Endothelial cell of umbilical vein (primary cell): Measurements from ENCODE around the gene MS4A10. TPM values are rescaled to one million over a fixed set of nuclear protein-coding genes. Genes with fewer than 3 reads are reported as not detected.

ENCODE experiments used
- BruUV-seq: library from RNA; stranded (reverse); fragments of 400-500 nt; replicated peaks from 2 replicates; lab custom pipeline; 2021; lab: Mats Ljungman, UMichigan
- CTCF ChIA-PET: fragments of 300-600, 350-600 bp; sonication (Branson Sonifier 250); formaldehyde crosslinking; loops from one replicate; lab custom pipeline; 2021; ENCODE audit warnings: antibody characterized with exemption, inconsistent platforms; lab: Charles Lee
- POLR2A ChIA-PET: fragments of 300-600, 350-600 bp; sonication (Branson Sonifier 250); formaldehyde crosslinking; loops from one replicate; lab custom pipeline; 2021; ENCODE audit warnings: antibody characterized with exemption, inconsistent platforms; lab: Charles Lee
- DNase-seq: peaks from one replicate; pipeline ENCODE4 v3.0.0-alpha.2; 2011; ENCODE audit warnings: low read depth, low spot score
- FAIRE-seq: peaks from 2 replicates; lab custom pipeline; 2011; peaks lifted over from hg19 to GRCh38; lab: Jason Lieb, UNC
- H2AFZ ChIP-seq: 2 replicates; pipeline ENCODE4 v1.6.0; 2012; ENCODE audit warnings: low read depth, low read length, control low read depth, inconsistent platforms
- H3K27ac ChIP-seq: 2 replicates; pipeline ENCODE4 v1.5.1; 2011; ENCODE audit warnings: low read depth, mild to moderate bottlenecking, control low read depth, low read length, moderate library complexity; ENCODE audit not compliant: insufficient read depth
- H3K27me3 ChIP-seq, 2 experiments: 2 replicates each; pipeline versions ENCODE4 v1.6.0 to v1.6.1; 2011; ENCODE audit warnings: low read length in 2 of 2, mixed read lengths in 1 of 2; ENCODE audit not compliant: control insufficient read depth in 2 of 2, insufficient read depth in 2 of 2
- H3K36me3 ChIP-seq, 2 experiments: 2 replicates in 1 of 2; 3 replicates in 1 of 2; pipeline ENCODE4 v1.5.1; 2011; ENCODE audit warnings: low read length in 2 of 2, mild to moderate bottlenecking in 1 of 2, moderate library complexity in 1 of 2; ENCODE audit not compliant: control insufficient read depth in 2 of 2, insufficient read depth in 2 of 2; ENCODE audit errors: extremely low read depth in 1 of 2
- H3K4me1 ChIP-seq: 3 replicates; pipeline ENCODE4 v1.5.1; 2011; ENCODE audit warnings: mild to moderate bottlenecking, low read length; ENCODE audit not compliant: control insufficient read depth, insufficient read depth; ENCODE audit errors: extremely low read depth
- H3K4me2 ChIP-seq: 2 replicates; pipeline ENCODE4 v1.6.1; 2011; ENCODE audit warnings: low read length, control low read depth, mixed read lengths; ENCODE audit not compliant: insufficient read depth
- H3K4me3 ChIP-seq, 3 experiments: fragments of 200-600 bp in 1 of 3; sonication (generic), shearing (Covaris generic) in 1 of 3; replicated peaks in 1 of 3; 2 replicates each; pipeline ENCODE4 v1.5.1; 2011 to 2016; ENCODE audit warnings: control low read depth in 3 of 3, low read length in 3 of 3, mild to moderate bottlenecking in 2 of 3, inconsistent platforms in 1 of 3, low read depth in 1 of 3, moderate library complexity in 1 of 3; ENCODE audit not compliant: insufficient read depth in 1 of 3
- H3K79me2 ChIP-seq: 2 replicates; pipeline ENCODE4 v1.6.0; 2012; ENCODE audit warnings: low read length, inconsistent platforms; ENCODE audit not compliant: control insufficient read depth, insufficient read depth
- H3K9ac ChIP-seq: replicated peaks from 2 replicates; pipeline ENCODE3; 2011; ENCODE audit warnings: low read length, control low read depth; ENCODE audit not compliant: insufficient read depth; ENCODE audit errors: extremely low read depth
- H3K9me1 ChIP-seq: replicated peaks from 3 replicates; pipeline ENCODE4 v1.6.0; 2011; ENCODE audit warnings: mild to moderate bottlenecking, low read length; ENCODE audit not compliant: control insufficient read depth, insufficient read depth; ENCODE audit errors: extremely low read depth
- H3K9me3 ChIP-seq: replicated peaks from 2 replicates; pipeline ENCODE4 v1.5.1; 2012; ENCODE audit warnings: low read length, inconsistent platforms; ENCODE audit not compliant: control insufficient read depth, insufficient read depth
- H4K20me1 ChIP-seq: replicated peaks from 2 replicates; pipeline ENCODE3; 2011; ENCODE audit warnings: mild to moderate bottlenecking, low read length; ENCODE audit not compliant: control insufficient read depth, insufficient read depth; ENCODE audit errors: extremely low read depth
- CTCF ChIP-seq, 2 donors: IDR thresholded peaks; 1 replicate in 1 of 2; 2 replicates in 1 of 2; pipeline ENCODE4 v1.5.1; 2011; ENCODE audit warnings: low read length in 2 of 2, mild to moderate bottlenecking in 2 of 2, moderate library complexity in 2 of 2, control low read depth in 1 of 2, inconsistent platforms in 1 of 2, low read depth in 1 of 2; ENCODE audit not compliant: insufficient read depth in 1 of 2; ENCODE audit errors: extremely low read depth in 1 of 2
- EZH2 ChIP-seq: IDR thresholded peaks from 2 replicates; pipeline ENCODE4 v1.6.1; 2012; ENCODE audit warnings: borderline replicate concordance, low read depth, mild to moderate bottlenecking, moderate library complexity, low read length, inconsistent platforms; ENCODE audit not compliant: severe bottlenecking
- FOS ChIP-seq: IDR thresholded peaks from 2 replicates; pipeline ENCODE4 v1.6.1; 2011; ENCODE audit warnings: mild to moderate bottlenecking, low read length, moderate library complexity, borderline replicate concordance; ENCODE audit not compliant: insufficient read depth
- GATA2 ChIP-seq: IDR thresholded peaks from 2 replicates; pipeline ENCODE4 v1.7.0; 2011; ENCODE audit warnings: low read depth, mild to moderate bottlenecking, moderate library complexity, mixed read lengths, low read length; ENCODE audit not compliant: insufficient read length, insufficient read depth
- JUN ChIP-seq: IDR thresholded peaks from 2 replicates; pipeline ENCODE4 v1.6.1; 2011; ENCODE audit warnings: borderline replicate concordance, low read depth; ENCODE audit not compliant: insufficient read length, insufficient read depth
- MYC ChIP-seq: IDR thresholded peaks from one replicate; pipeline ENCODE4 v1.6.1; 2011; ENCODE audit warnings: mild to moderate bottlenecking, low read depth, low read length
- POLR2A ChIP-seq: IDR thresholded peaks from 2 replicates; pipeline ENCODE4 v1.6.1; 2012; ENCODE audit warnings: low read depth, mild to moderate bottlenecking, control low read depth, low read length
- POLR2AphosphoS5 ChIP-seq: IDR thresholded peaks from 2 replicates; pipeline ENCODE4 v1.6.1; 2012; ENCODE audit warnings: low read depth, mild to moderate bottlenecking, control low read depth, low read length, moderate library complexity; ENCODE audit not compliant: insufficient read depth
- dilution Hi-C: fragments of 300-500 bp; cut with MboI; formaldehyde crosslinking; loops from one replicate; pipeline ENCODE4 v1.15.0; 2019; ENCODE audit warnings: low sequenced_read_pairs; ENCODE audit not compliant: extremely low pct_ligation_motif_present
- intact Hi-C: fragments of 100-400 bp; cut with micrococcal nuclease; formaldehyde crosslinking; loops from one replicate; pipeline ENCODE4 v1.10.0; 2022
- polyA plus RNA-seq, 4 experiments: library from polyadenylated mRNA; depleted of rRNA in 3 of 4; stranded (reverse) in 3 of 4; unstranded in 1 of 4; fragments of >200 nt; gene quantifications; 2 replicates each; pipeline versions ENCODE4 v1.2.1 to v1.2.3, GENCODE V29; 2011 to 2012; ENCODE audit warnings: missing spikeins in 1 of 4
- total RNA-seq: library from RNA; stranded (reverse); gene quantifications from 2 replicates; pipeline ENCODE4 v1.2.3, GENCODE V29; 2021

Gene MS4A10
- total and polyA plus RNA-seq, 2 donors (not counting 3 experiments of a cell fraction or from before 2014, with no cell fraction given) = not detected

- CTCF ChIA-PET = interaction anchor here (0.8 to 12.7 kb wide), 8 partner anchors 9 to 70 kb away, joined by 3 to 607 read pairs (median 5); partner anchors contain the start of gene ZP1
Measured at GRCh38 chr11:60834742-60835533, 49.8 kb downstream of the MS4A10 start.

GRCh38 chr11:60835534-60835846, 50.4 kb downstream of the MS4A10 start:
- peak; percentile 83 for DNase-seq
- Histone ChIP-seq H2AFZ (peak overlapping the region; percentile 75), H3K4me2 (peak overlapping the region; percentile 63), H3K27ac (peak overlapping the region; percentile 92), H3K27me3 (no peaks in the 10 kb centered on the region), H3K9me1 (no peaks in the 10 kb centered on the region), H3K4me1 (peaks cover 24% of the 10 kb centered on the region), H3K4me3 (peak overlapping the region in 1 of 3 experiments; percentile 12), H3K36me3 (no peaks in the 10 kb centered on the region), H3K79me2 (no peaks in the 10 kb centered on the region), H3K9ac (no peak overlapping the region), H3K9me3 (no peaks in the 10 kb centered on the region), H4K20me1 (no peaks in the 10 kb centered on the region)
- intact Hi-C loops (loop anchor here (1.0 to 10.0 kb wide), 2 partner anchors 25 to 319 kb away; no protein-coding TSS in a partner anchor), dilution Hi-C loops (no loop called here)
- POLR2A ChIA-PET = interaction anchor here (1.0 kb wide), 1 partner anchor 52 kb away, joined by 3 read pairs; no protein-coding TSS in a partner anchor
- BruUV-seq = no TSS peak
- TF ChIP-seq MYC = no peak
- peak; percentile 87 for TF ChIP-seq FOS
- TF ChIP-seq JUN = peak; percentile 92
- TF ChIP-seq POLR2A = peak; percentile 66
- TF ChIP-seq POLR2AphosphoS5 = peak; percentile 74
- no peak for TF ChIP-seq CTCF (IDR thresholded peaks at IDR 0.05; ENCODE audit: extremely low read depth in 1 of 2, insufficient read depth in 1 of 2, low read depth in 1 of 2, low read length in 2 of 2)
- FAIRE-seq = peak; percentile 96
- CTCF ChIA-PET = interaction anchor here (0.8 to 12.7 kb wide), 8 partner anchors 8 to 69 kb away, joined by 3 to 607 read pairs (median 5); partner anchors contain the start of gene ZP1

More at GRCh38 chr11:60834742-60835533, 49.8 kb downstream of the MS4A10 start:
- Histone ChIP-seq H3K9ac (no peak overlapping the region), H3K4me2 (peak overlapping the region; percentile 63), H2AFZ (peak overlapping the region; percentile 75), H3K4me1 (peaks cover 23% of the 10 kb centered on the region), H3K79me2 (no peaks in the 10 kb centered on the region), H3K9me1 (no peaks in the 10 kb centered on the region), H3K4me3 (peak overlapping the region in 1 of 3 experiments; percentile 12), H3K27ac (peak overlapping the region; percentile 92), H3K27me3 (no peaks in the 10 kb centered on the region), H3K36me3 (no peaks in the 10 kb centered on the region), H4K20me1 (no peaks in the 10 kb centered on the region), H3K9me3 (no peaks in the 10 kb centered on the region)
- DNase-seq (no peak), FAIRE-seq (peak; percentile 62)
- TSS peak; percentile 99 for BruUV-seq
- POLR2A ChIA-PET = interaction anchor here (1.0 kb wide), 1 partner anchor 53 kb away, joined by 3 read pairs; no protein-coding TSS in a partner anchor
- intact Hi-C loops = loop anchor here (1.0 to 10.0 kb wide), 3 partner anchors 25 to 320 kb away; partner anchors contain the start of gene MS4A10
- peak; percentile 38 for TF ChIP-seq GATA2
- TF ChIP-seq EZH2 = no peak
- dilution Hi-C loops = no loop called here
